Keratinocyte (primary cell): ENCODE measurements around the gene TNS4. TPM values are rescaled to one million over a fixed set of nuclear protein-coding genes. Genes with fewer than 3 reads are reported as not detected.

ENCODE experiments used
- DNase-seq: peaks from one replicate; pipeline ENCODE4 v3.0.0-alpha.2; 2011; ENCODE audit warnings: low read depth, missing footprints, low spot score
- FAIRE-seq: peaks from 2 replicates; lab custom pipeline; 2011; peaks lifted over from hg19 to GRCh38; lab: Jason Lieb, UNC
- H2AFZ ChIP-seq: 2 replicates; pipeline ENCODE4 v1.6.0; 2012; ENCODE audit warnings: low read length, control low read depth, inconsistent platforms; ENCODE audit not compliant: control insufficient read depth
- H3K27ac ChIP-seq: 2 replicates; pipeline ENCODE4 v1.5.1; 2011; ENCODE audit warnings: low read length; ENCODE audit not compliant: control insufficient read depth, insufficient read depth
- H3K27me3 ChIP-seq: 3 replicates; pipeline ENCODE4 v1.6.0; 2011; ENCODE audit warnings: low read length; ENCODE audit not compliant: control insufficient read depth, insufficient read depth; ENCODE audit errors: extremely low read depth
- H3K36me3 ChIP-seq, 2 experiments: 2 replicates in 1 of 2; 3 replicates in 1 of 2; pipeline ENCODE4 v1.5.1; 2011; ENCODE audit warnings: low read length in 2 of 2, mild to moderate bottlenecking in 1 of 2; ENCODE audit not compliant: control insufficient read depth in 2 of 2, insufficient read depth in 2 of 2; ENCODE audit errors: extremely low read depth in 1 of 2
- H3K4me1 ChIP-seq: 3 replicates; pipeline ENCODE4 v1.5.1; 2011; ENCODE audit warnings: low read length; ENCODE audit not compliant: control insufficient read depth, insufficient read depth; ENCODE audit errors: extremely low read depth
- H3K4me2 ChIP-seq: 3 replicates; pipeline ENCODE4 v1.6.0; 2011; ENCODE audit warnings: low read depth, low read length; ENCODE audit not compliant: control insufficient read depth, insufficient read depth; ENCODE audit errors: extremely low read depth
- H3K4me3 ChIP-seq, 3 experiments: fragments of 200-600 bp in 1 of 3; sonication (generic) in 1 of 3; 2 replicates in 2 of 3; 3 replicates in 1 of 3; pipeline ENCODE4 v1.5.1; 2011 to 2016; ENCODE audit warnings: low read length in 3 of 3, mild to moderate bottlenecking in 3 of 3, control low read depth in 2 of 3, inconsistent platforms in 1 of 3, low read depth in 1 of 3, mixed read lengths in 1 of 3, mixed run types in 1 of 3, moderate library complexity in 1 of 3; ENCODE audit not compliant: control insufficient read depth in 2 of 3, insufficient read depth in 2 of 3; ENCODE audit errors: extremely low read depth in 1 of 3
- H3K79me2 ChIP-seq: 2 replicates; pipeline ENCODE4 v1.6.0; 2012; ENCODE audit warnings: low read length; ENCODE audit not compliant: control insufficient read depth, insufficient read depth
- H3K9ac ChIP-seq: 3 replicates; pipeline ENCODE4 v1.6.0; 2011; ENCODE audit warnings: low read length; ENCODE audit not compliant: control insufficient read depth, insufficient read depth; ENCODE audit errors: extremely low read depth
- H3K9me1 ChIP-seq: 3 replicates; pipeline ENCODE4 v1.6.0; 2011; ENCODE audit warnings: low read length; ENCODE audit not compliant: control insufficient read depth, insufficient read depth; ENCODE audit errors: extremely low read depth
- H3K9me3 ChIP-seq: 2 replicates; pipeline ENCODE4 v1.5.1; 2012; ENCODE audit warnings: low read depth, low read length; ENCODE audit not compliant: control insufficient read depth
- H4K20me1 ChIP-seq: 3 replicates; pipeline ENCODE4 v1.6.0; 2011; ENCODE audit warnings: low read length; ENCODE audit not compliant: control insufficient read depth, insufficient read depth; ENCODE audit errors: extremely low read depth
- CTCF ChIP-seq, 3 experiments: IDR thresholded peaks in 1 of 3; conservative IDR thresholded peaks in 1 of 3; optimal IDR thresholded peaks in 1 of 3; 2 replicates in 2 of 3; 3 replicates in 1 of 3; pipeline versions ENCODE3 to v1.5.1; 2011; ENCODE audit warnings: low read length in 3 of 3, mild to moderate bottlenecking in 3 of 3, moderate library complexity in 2 of 3, control low read depth in 1 of 3, inconsistent platforms in 1 of 3; ENCODE audit not compliant: insufficient read depth in 2 of 3; ENCODE audit errors: extremely low read depth in 1 of 3
- EZH2 ChIP-seq: IDR thresholded peaks from one replicate; pipeline ENCODE4 v1.6.1; 2012; ENCODE audit warnings: inconsistent platforms, mild to moderate bottlenecking, low read length, moderate library complexity
- dilution Hi-C: fragments of 300-500 bp; cut with MboI; formaldehyde crosslinking; loops from one replicate; pipeline ENCODE4 v1.7.0; 2020; ENCODE audit warnings: low sequenced_read_pairs; ENCODE audit not compliant: extremely low pct_ligation_motif_present
- polyA plus RNA-seq, 5 experiments: library from polyadenylated mRNA; depleted of rRNA in 3 of 5; stranded (reverse) in 3 of 5; stranded (forward) in 1 of 5; unstranded in 1 of 5; fragments of >200 nt; gene quantifications; 1 replicate in 1 of 5; 2 replicates in 3 of 5; 3 replicates in 1 of 5; pipeline versions ENCODE4 v1.2.1 to v1.2.3, GENCODE V29; 2011 to 2012; ENCODE audit warnings: missing spikeins in 2 of 5, low read depth in 1 of 5, low replicate concordance in 1 of 5

TNS4 gene
- polyA plus RNA-seq, 1 donor (not counting 4 experiments of a cell fraction or from before 2014, with no cell fraction given): 160 TPM

DNA sequence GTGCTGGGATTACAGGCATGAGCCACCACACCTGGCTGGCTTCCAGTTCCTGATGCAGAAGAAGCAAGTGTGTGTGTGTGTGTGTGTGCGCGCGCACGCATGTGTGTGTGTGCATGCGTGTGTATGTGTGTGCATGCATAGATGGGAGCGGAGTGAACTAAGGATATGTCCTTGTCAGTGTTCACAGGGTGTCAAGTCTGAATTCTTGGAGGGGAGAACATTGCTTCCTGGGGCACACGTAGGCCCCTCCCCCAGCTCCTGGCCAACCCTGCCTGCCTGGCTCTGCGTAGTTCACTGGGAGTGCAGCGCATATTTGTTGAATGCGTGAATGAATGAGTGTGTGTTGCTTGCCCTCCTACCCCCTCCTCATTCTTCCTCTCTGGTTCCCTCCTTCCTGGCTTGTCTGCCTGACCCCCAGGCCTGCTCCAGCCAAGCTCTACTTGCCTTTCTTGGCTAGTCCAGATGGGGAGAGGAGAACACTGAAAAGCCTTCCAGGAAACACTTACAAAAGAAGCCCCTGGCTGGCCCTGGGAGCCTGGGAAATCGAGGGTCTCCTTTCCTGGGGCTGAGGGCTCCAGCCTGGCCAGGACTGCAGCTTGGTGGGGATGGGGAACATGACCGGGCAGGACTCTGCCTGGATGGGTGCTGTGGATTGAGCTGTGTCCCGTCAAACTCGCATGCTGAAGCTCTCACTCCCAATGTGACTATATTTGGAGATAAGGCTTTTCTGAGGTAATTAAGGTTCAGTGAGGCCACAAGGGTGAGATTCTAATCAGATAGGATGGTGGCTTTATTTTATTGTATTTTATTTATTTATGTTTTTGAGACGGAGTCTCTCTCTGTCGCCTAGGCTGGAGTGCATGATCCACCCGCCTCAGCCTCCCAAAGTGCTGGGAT is 30.2 kb downstream of the TNS4 start:
- peak; percentile 45 for DNase-seq
- peaks cover 26% of the 10 kb centered on the region for H4K20me1 ChIP-seq
- TF ChIP-seq EZH2 (no peak), CTCF (optimal IDR thresholded peaks at IDR 0.05 in 1 of 3, IDR thresholded peaks at IDR 0.05 in 1 of 3, conservative IDR thresholded peaks at IDR 0.05 in 1 of 3; ENCODE audit: extremely low read depth in 1 of 3, insufficient read depth in 2 of 3, low read length in 3 of 3) (no peak)
- H3K4me1 ChIP-seq: peaks cover 22% of the 10 kb centered on the region
- no peaks in the 10 kb centered on the region for H3K9me1 ChIP-seq
- no peaks in the 10 kb centered on the region for H3K79me2 ChIP-seq
- H3K9ac ChIP-seq: peak overlapping the region; percentile 59
- H3K4me3 ChIP-seq: no peak overlapping the region
- peak overlapping the region; percentile 70 for H3K27ac ChIP-seq
- H3K4me2 ChIP-seq: peak overlapping the region; percentile 0
- no peaks in the 10 kb centered on the region for H3K9me3 ChIP-seq
- dilution Hi-C loops: no loop called here
- FAIRE-seq: peak; percentile 95
- peaks cover 11% of the 10 kb centered on the region for H3K27me3 ChIP-seq
- H2AFZ ChIP-seq: no peak overlapping the region
- H3K36me3 ChIP-seq: no peaks in the 10 kb centered on the region

DNA sequence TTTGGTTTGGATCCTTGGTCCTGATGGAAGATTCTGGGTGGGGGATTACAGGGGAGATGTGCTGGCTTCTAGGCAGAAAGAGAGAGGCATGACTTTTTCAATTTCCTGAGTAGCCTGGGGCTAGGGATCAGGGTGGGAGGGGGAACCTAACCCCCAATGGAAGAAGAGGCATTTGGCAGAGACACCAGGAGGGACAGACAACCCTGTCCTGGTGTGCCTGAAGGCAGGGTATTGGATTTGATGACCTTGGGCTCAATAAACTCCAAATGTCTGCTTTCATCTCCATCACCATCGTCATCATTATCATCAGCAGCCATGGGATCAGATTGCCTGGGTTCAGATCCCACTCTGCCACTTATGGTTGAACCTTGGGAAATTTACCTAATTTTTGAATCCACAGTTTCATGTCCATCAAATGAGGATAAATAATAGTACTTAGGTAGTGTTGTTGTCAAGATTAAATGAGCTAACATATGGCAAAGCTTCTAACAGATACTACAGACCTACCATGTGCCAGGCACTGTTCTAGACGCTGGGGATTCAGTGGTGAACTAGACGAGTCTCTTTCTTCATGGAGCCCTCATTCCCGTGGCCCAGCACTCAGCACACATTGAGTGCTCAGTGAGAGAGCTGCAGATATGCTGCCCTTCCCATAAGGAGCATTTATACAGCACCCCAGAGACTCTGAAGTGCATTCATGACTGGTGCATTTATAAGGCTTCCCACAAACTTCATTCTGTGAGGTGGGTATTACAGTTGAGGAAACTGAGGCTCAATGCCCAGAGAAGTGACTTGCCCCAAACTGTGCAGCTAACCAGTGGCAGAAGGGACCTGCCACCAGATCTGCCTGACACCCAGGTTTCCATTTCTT is 31.4 kb downstream of the TNS4 start:
- Histone ChIP-seq H2AFZ (no peak overlapping the region), H3K36me3 (no peaks in the 10 kb centered on the region), H3K4me2 (no peak overlapping the region), H3K4me3 (no peak overlapping the region), H3K79me2 (no peaks in the 10 kb centered on the region), H3K9me1 (no peaks in the 10 kb centered on the region), H3K9ac (no peak overlapping the region), H4K20me1 (peaks cover 18% of the 10 kb centered on the region), H3K9me3 (no peaks in the 10 kb centered on the region), H3K27ac (no peak overlapping the region), H3K4me1 (peaks cover 22% of the 10 kb centered on the region), H3K27me3 (peaks cover 11% of the 10 kb centered on the region)
- DNase-seq: no peak
- FAIRE-seq: no peak
- dilution Hi-C loops: no loop called here
- TF ChIP-seq EZH2: no peak
- no peak for TF ChIP-seq CTCF (optimal IDR thresholded peaks at IDR 0.05 in 1 of 3, IDR thresholded peaks at IDR 0.05 in 1 of 3, conservative IDR thresholded peaks at IDR 0.05 in 1 of 3; ENCODE audit: extremely low read depth in 1 of 3, insufficient read depth in 2 of 3, low read length in 3 of 3)
